ENCODE results near the gene SH3RF1. TPM values are rescaled to one million over a fixed set of nuclear protein-coding genes. Genes with fewer than 3 reads are reported as not detected.

Gene SH3RF1
- total and polyA plus RNA-seq, 2 experiments from 2014 or later, result 7.8 to 12.4 TPM

DNA sequence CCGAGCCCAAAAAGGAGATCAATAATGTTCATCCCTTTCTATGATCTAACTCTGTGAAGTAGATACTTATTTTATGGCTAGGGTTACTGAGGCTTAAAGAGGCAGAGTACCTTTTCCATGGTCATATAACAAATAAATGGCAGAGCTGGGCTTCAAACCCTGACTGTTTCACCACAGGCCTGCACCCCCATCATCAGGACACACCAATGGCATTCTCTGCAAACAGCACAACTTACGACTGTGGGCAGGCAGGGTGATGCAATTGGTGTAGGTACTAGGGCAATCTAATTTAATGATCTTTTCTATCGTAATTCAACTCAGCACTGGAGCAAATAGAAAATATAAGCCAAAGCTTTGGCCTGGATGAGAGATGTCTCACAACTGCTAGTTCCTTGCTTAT is 141.9 kb downstream of the SH3RF1 start:
- Histone ChIP-seq H3K9me2 (ENCODE audit: insufficient read depth) (no peaks in the 10 kb centered on the region), H3K27ac (ENCODE audit: low read depth) (0 out of 2 replicates have a peak overlapping the region, but pooled peaks have one; percentile 34), H3F3A (replicated peaks; ENCODE audit: low read depth) (no peaks in the 10 kb centered on the region), H3K27me3 (ENCODE audit: insufficient read depth) (no peaks in the 10 kb centered on the region), H4K20me1 (replicated peaks; ENCODE audit: insufficient read depth) (no peaks in the 10 kb centered on the region), H3K4me2 (no peak overlapping the region), H3K4me3 (no peak overlapping the region), H2AFZ (no peak overlapping the region), H3K79me2 (replicated peaks; ENCODE audit: insufficient read depth) (no peaks in the 10 kb centered on the region), H3K4me1 (ENCODE audit: insufficient read depth) (no peaks in the 10 kb centered on the region), H3K36me3 (ENCODE audit: insufficient read depth) (peaks cover 10% of the 10 kb centered on the region)
- TF ChIP-seq, protein P1, sequence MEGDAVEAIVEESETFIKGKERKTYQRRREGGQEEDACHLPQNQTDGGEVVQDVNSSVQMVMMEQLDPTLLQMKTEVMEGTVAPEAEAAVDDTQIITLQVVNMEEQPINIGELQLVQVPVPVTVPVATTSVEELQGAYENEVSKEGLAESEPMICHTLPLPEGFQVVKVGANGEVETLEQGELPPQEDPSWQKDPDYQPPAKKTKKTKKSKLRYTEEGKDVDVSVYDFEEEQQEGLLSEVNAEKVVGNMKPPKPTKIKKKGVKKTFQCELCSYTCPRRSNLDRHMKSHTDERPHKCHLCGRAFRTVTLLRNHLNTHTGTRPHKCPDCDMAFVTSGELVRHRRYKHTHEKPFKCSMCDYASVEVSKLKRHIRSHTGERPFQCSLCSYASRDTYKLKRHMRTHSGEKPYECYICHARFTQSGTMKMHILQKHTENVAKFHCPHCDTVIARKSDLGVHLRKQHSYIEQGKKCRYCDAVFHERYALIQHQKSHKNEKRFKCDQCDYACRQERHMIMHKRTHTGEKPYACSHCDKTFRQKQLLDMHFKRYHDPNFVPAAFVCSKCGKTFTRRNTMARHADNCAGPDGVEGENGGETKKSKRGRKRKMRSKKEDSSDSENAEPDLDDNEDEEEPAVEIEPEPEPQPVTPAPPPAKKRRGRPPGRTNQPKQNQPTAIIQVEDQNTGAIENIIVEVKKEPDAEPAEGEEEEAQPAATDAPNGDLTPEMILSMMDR (conservative IDR thresholded peaks at IDR 0.05; ENCODE audit: low read depth in 2 of 2), result no peak
- TF ChIP-seq EZH2 (IDR thresholded peaks at IDR 0.05; ENCODE audit: low read depth, unreplicated experiment) (no peak), STAT1 (IDR thresholded peaks at IDR 0.05; ENCODE audit: unreplicated experiment) (no peak), JUNB (IDR thresholded peaks at IDR 0.05; ENCODE audit: unreplicated experiment) (no peak)
- TF ChIP-seq, protein P2, sequence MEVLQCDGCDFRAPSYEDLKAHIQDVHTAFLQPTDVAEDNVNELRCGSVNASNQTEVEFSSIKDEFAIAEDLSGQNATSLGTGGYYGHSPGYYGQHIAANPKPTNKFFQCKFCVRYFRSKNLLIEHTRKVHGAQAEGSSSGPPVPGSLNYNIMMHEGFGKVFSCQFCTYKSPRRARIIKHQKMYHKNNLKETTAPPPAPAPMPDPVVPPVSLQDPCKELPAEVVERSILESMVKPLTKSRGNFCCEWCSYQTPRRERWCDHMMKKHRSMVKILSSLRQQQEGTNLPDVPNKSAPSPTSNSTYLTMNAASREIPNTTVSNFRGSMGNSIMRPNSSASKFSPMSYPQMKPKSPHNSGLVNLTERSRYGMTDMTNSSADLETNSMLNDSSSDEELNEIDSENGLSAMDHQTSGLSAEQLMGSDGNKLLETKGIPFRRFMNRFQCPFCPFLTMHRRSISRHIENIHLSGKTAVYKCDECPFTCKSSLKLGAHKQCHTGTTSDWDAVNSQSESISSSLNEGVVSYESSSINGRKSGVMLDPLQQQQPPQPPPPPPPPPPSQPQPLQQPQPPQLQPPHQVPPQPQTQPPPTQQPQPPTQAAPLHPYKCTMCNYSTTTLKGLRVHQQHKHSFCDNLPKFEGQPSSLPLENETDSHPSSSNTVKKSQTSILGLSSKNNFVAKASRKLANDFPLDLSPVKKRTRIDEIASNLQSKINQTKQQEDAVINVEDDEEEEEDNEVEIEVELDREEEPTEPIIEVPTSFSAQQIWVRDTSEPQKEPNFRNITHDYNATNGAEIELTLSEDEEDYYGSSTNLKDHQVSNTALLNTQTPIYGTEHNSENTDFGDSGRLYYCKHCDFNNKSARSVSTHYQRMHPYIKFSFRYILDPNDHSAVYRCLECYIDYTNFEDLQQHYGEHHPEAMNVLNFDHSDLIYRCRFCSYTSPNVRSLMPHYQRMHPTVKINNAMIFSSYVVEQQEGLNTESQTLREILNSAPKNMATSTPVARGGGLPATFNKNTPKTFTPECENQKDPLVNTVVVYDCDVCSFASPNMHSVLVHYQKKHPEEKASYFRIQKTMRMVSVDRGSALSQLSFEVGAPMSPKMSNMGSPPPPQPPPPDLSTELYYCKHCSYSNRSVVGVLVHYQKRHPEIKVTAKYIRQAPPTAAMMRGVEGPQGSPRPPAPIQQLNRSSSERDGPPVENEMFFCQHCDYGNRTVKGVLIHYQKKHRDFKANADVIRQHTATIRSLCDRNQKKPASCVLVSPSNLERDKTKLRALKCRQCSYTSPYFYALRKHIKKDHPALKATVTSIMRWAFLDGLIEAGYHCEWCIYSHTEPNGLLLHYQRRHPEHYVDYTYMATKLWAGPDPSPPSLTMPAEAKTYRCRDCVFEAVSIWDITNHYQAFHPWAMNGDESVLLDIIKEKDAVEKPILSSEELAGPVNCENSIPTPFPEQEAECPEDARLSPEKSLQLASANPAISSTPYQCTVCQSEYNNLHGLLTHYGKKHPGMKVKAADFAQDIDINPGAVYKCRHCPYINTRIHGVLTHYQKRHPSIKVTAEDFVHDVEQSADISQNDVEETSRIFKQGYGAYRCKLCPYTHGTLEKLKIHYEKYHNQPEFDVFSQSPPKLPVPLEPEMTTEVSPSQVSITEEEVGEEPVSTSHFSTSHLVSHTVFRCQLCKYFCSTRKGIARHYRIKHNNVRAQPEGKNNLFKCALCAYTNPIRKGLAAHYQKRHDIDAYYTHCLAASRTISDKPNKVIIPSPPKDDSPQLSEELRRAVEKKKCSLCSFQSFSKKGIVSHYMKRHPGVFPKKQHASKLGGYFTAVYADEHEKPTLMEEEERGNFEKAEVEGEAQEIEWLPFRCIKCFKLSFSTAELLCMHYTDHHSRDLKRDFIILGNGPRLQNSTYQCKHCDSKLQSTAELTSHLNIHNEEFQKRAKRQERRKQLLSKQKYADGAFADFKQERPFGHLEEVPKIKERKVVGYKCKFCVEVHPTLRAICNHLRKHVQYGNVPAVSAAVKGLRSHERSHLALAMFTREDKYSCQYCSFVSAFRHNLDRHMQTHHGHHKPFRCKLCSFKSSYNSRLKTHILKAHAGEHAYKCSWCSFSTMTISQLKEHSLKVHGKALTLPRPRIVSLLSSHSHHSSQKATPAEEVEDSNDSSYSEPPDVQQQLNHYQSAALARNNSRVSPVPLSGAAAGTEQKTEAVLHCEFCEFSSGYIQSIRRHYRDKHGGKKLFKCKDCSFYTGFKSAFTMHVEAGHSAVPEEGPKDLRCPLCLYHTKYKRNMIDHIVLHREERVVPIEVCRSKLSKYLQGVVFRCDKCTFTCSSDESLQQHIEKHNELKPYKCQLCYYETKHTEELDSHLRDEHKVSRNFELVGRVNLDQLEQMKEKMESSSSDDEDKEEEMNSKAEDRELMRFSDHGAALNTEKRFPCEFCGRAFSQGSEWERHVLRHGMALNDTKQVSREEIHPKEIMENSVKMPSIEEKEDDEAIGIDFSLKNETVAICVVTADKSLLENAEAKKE (CRISPR knock-in tag; IDR thresholded peaks at IDR 0.05), result no peak
- TF ChIP-seq, protein P3, sequence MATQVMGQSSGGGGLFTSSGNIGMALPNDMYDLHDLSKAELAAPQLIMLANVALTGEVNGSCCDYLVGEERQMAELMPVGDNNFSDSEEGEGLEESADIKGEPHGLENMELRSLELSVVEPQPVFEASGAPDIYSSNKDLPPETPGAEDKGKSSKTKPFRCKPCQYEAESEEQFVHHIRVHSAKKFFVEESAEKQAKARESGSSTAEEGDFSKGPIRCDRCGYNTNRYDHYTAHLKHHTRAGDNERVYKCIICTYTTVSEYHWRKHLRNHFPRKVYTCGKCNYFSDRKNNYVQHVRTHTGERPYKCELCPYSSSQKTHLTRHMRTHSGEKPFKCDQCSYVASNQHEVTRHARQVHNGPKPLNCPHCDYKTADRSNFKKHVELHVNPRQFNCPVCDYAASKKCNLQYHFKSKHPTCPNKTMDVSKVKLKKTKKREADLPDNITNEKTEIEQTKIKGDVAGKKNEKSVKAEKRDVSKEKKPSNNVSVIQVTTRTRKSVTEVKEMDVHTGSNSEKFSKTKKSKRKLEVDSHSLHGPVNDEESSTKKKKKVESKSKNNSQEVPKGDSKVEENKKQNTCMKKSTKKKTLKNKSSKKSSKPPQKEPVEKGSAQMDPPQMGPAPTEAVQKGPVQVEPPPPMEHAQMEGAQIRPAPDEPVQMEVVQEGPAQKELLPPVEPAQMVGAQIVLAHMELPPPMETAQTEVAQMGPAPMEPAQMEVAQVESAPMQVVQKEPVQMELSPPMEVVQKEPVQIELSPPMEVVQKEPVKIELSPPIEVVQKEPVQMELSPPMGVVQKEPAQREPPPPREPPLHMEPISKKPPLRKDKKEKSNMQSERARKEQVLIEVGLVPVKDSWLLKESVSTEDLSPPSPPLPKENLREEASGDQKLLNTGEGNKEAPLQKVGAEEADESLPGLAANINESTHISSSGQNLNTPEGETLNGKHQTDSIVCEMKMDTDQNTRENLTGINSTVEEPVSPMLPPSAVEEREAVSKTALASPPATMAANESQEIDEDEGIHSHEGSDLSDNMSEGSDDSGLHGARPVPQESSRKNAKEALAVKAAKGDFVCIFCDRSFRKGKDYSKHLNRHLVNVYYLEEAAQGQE (IDR thresholded peaks at IDR 0.05; ENCODE audit: unreplicated experiment), result no peak
- DNase-seq (ENCODE audit: low spot score) (no peak), ATAC-seq (no peak)
- Mint-ChIP-seq H3K9me3 (no peaks in the 10 kb centered on the region), H3K4me1 (peaks cover 7% of the 10 kb centered on the region; the same call in 2 of the 3 replicates), H3K4me3 (no peak overlapping the region), H3K27ac (0 out of 2 replicates have a peak overlapping the region, but pooled peaks have one; percentile 22), H3K36me3 (ENCODE audit: low read depth) (peaks cover 14% of the 10 kb centered on the region; the same call in 2 of the 3 replicates), H3K27me3 (ENCODE audit: insufficient read depth, low read depth, poor library complexity) (peaks cover 1% of the 10 kb centered on the region)

Measured in GM23338 (cell line).